A549 (cell line): ENCODE results near the gene TM9SF4.

Experiments
- BCL3 ChIP-seq: fragments of >200 bp; sonication (Bioruptor Twin); formaldehyde crosslinking; IDR thresholded peaks from 3 replicates; pipeline ENCODE4 v1.6.1; 2016
- CTCF ChIP-seq: fragments of >200 bp; sonication (Bioruptor Twin); formaldehyde crosslinking; IDR thresholded peaks from 3 replicates; pipeline ENCODE4 v1.5.1; 2016
- KDM1A ChIP-seq: fragments of 200-600 bp; sonication (generic); IDR thresholded peaks from 2 replicates; pipeline ENCODE4 v1.6.1; 2016; ENCODE audit warnings: low read depth, mild to moderate bottlenecking
- POLR2AphosphoS2 ChIP-seq: conservative IDR thresholded peaks from 2 replicates; pipeline ENCODE4 v1.6.1; 2012; ENCODE audit warnings: low read length, improper control_type of control experiment, inconsistent platforms
- RAD21 ChIP-seq, 2 experiments: fragments of >200 bp in 1 of 2; sonication (Bioruptor Twin) in 1 of 2; formaldehyde crosslinking in 1 of 2; IDR thresholded peaks in 1 of 2; conservative IDR thresholded peaks in 1 of 2; 2 replicates in 1 of 2; 3 replicates in 1 of 2; pipeline ENCODE4 v1.6.1; 2012 to 2018; ENCODE audit warnings: inconsistent platforms in 1 of 2
- RFX5 ChIP-seq: fragments of 450-650 bp; IDR thresholded peaks from 2 replicates; pipeline ENCODE4 v1.7.1; 2014; ENCODE audit warnings: antibody characterized with exemption, mild to moderate bottlenecking, moderate library complexity
- SMC3 ChIP-seq: fragments of >200 bp; sonication (Bioruptor Twin); formaldehyde crosslinking; IDR thresholded peaks from 3 replicates; pipeline ENCODE4 v1.6.1; 2018; ENCODE audit warnings: inconsistent platforms
- ZSCAN20 ChIP-seq: fragments of 250-450 bp; sonication (Bioruptor Pico); IDR thresholded peaks from 2 replicates; pipeline ENCODE4 v1.8.0; 2022; ENCODE audit warnings: mild to moderate bottlenecking, moderate library complexity

- TF ChIP-seq CTCF (no peak), BCL3 (no peak), KDM1A (no peak), SMC3 (no peak), RAD21 (conservative IDR thresholded peaks at IDR 0.05 in 1 of 2, IDR thresholded peaks at IDR 0.05 in 1 of 2) (no peak), ZSCAN20 (no peak), POLR2AphosphoS2 (no peak), RFX5 (no peak)
Observed at GRCh38 chr20:32068174-32068573, 41.3 kb upstream of the TM9SF4 start.
